ENCODE results near the gene PGS1. TPM values are rescaled to one million over a fixed set of nuclear protein-coding genes. Genes with fewer than 3 reads are reported as not detected.

Gene PGS1
- total RNA-seq, 1 donor, result 35.4 TPM

DNA sequence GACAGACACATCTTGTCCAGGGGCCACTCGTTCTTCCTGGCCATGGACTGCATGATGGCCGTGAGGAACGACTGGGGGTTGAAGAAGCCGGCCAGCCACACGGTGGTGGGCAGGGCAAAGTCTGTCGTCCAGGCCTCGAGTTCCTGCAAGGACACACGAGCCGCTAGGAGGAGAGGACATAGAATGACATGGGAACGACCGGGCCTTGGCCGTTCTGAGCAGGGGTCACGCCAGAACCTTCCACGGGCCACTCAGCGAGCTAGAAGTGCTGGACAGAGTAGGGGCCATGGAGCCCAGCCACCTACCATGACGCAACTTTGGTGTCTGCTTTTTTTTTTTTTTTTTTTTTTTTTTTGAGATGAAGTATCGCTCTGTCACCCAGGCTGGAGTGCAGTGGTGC, 47.0 kb downstream of the PGS1 start:
- TF ChIP-seq, protein P1, sequence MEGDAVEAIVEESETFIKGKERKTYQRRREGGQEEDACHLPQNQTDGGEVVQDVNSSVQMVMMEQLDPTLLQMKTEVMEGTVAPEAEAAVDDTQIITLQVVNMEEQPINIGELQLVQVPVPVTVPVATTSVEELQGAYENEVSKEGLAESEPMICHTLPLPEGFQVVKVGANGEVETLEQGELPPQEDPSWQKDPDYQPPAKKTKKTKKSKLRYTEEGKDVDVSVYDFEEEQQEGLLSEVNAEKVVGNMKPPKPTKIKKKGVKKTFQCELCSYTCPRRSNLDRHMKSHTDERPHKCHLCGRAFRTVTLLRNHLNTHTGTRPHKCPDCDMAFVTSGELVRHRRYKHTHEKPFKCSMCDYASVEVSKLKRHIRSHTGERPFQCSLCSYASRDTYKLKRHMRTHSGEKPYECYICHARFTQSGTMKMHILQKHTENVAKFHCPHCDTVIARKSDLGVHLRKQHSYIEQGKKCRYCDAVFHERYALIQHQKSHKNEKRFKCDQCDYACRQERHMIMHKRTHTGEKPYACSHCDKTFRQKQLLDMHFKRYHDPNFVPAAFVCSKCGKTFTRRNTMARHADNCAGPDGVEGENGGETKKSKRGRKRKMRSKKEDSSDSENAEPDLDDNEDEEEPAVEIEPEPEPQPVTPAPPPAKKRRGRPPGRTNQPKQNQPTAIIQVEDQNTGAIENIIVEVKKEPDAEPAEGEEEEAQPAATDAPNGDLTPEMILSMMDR (IDR thresholded peaks at IDR 0.05; ENCODE audit: insufficient read depth, low read depth, low read length), result no peak
- no peak for DNase-seq (ENCODE audit: low read depth)
- H3K4me3 ChIP-seq (ENCODE audit: low read depth, low read length), result no peak overlapping the region

DNA sequence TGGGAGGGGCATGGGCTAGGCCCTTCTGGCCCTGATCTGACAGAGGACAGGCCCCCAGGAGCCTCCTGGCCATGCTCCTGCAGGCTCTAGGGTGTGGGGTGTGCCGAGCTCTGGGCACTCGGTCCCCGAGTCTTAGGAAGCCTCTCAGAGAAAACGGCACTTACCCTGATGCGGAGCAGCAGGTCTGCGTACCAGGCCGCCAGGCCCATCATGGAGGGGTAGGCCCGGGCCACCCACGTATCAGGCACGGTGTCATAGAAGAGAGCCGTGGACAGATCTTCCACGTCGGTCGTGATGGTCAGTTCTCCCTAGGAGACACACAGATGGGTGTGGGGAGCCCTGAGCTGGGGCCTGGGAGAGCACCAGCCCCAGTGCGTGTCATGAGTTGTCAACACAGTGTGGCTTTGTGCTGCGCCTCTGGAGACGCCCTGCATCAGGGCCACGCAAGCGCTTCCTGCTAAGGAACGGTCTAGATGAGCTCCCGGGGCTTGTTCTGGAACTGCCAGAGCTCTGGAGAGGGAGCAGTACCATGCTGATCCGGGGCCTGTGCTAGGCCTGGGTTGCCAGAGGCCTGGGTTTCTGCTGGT, 47.9 kb downstream of the PGS1 start:
- DNase-seq (ENCODE audit: low read depth), result no peak
- H3K4me3 ChIP-seq (ENCODE audit: low read depth, low read length), result no peak overlapping the region
- TF ChIP-seq, protein P1 (IDR thresholded peaks at IDR 0.05; ENCODE audit: insufficient read depth, low read depth, low read length), result no peak

DNA sequence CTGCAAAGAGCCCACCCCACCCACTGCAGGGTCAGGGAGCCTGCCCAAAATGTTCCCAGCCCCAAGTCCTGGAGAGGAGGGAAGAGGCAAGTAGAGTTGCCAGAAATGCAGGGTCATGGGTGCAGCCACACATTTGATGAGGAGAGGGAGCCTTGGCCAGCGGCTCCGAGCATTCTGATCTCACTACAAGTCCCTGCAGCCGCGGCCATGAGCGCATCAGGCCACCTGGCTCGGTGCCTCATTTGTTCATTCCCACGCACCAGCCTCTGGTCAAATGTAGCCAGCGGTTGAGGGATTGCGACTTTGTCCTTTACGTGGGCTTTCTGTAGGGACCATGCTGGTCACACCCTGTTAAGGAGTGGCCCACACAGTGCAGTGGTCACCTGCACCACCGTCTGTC, 48.7 kb downstream of the PGS1 start:
- TF ChIP-seq, protein P1 (IDR thresholded peaks at IDR 0.05; ENCODE audit: insufficient read depth, low read depth, low read length), result no peak
- no peak for DNase-seq (ENCODE audit: low read depth)
- no peak overlapping the region for H3K4me3 ChIP-seq (ENCODE audit: low read depth, low read length)

DNA sequence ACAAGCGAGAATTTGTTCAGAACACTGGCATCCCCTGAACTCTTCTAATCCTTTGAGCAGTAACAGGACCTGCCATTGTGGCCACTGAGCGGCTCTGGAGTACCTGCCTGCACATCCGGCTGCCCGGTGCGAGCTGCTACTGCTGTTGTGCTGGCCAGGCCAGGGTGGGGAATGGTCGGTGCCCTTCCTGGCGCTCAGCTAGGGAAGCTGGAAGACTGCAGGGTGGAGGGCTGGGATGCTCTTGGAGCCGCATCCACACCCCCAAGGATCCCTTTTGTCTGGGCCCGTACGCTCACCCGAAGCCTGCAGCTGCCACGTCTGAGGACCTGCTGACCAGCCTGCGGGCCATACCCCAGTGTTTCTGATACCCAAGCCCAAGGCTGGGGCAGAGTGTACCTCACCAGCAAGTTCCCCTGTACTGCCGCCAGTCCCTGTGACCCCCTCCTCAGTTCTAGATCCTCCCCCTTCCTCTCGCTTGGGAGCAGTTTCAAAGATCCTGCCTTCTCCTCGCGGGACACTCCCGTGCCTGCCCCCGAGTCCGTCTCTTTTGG, 49.7 kb downstream of the PGS1 start:
- no peak overlapping the region for H3K4me3 ChIP-seq (ENCODE audit: low read depth, low read length)
- DNase-seq (ENCODE audit: low read depth), result no peak
- TF ChIP-seq, protein P1 (IDR thresholded peaks at IDR 0.05; ENCODE audit: insufficient read depth, low read depth, low read length), result no peak

DNA sequence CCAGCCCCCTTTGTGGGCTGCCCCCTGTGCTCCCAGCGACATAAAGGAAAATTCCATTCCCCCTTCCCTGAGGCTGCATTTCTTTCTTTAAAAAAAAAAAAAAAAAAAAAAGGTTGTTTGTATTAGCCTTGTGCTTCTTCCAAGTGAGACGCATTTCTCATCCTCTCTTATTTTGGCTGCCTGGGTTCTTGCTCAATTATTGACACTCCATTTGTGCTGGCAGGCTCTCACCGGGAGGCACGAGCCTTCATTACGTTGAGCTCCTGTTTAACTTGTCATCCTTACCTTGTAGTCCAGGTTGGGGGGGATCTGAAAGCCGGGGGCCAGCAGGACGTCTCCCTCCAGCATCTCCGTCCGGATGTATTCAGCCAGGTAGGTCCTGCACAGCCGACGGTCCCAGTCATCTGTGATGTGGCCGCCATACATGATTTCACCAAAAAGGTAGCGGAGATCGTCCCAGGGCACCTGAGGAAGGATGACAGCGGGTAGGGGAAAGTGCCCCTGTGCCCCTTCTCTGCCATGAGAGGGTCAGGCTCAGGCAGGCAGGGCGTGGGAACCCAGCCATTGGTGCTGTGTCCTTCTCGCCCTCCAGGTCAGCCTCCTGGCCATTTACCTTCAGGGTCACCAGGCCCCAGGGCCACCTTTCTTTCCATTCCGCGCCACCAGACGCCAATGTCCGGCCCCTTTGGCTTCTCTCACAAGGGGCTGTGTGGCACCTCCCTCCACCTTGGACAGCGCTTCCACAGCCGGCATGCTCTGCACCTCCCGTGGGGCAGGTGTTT, 50.6 kb downstream of the PGS1 start:
- peak; percentile 37 for DNase-seq (ENCODE audit: low read depth)
- TF ChIP-seq, protein P1 (IDR thresholded peaks at IDR 0.05; ENCODE audit: insufficient read depth, low read depth, low read length), result no peak
- no peak overlapping the region for H3K4me3 ChIP-seq (ENCODE audit: low read depth, low read length)

DNA sequence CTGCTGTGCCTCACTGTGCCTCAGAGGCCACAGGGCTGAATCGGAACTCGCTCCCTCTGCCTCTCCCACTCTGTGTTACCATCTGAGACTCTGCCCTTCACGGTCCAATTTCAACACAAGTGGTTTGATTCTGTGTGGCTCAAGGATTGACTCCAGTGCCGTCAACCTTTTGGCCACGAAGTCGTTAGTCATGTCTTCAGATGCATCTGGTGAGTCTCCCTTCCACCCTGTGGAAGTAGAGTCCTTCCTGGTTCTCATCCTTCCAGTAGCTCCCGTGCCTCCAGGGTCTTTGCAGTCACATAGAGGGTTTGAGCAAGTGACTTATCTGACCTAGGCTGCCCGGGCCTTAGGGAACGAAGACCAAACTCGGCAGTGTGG, 51.2 kb downstream of the PGS1 start:
- DNase-seq (ENCODE audit: low read depth), result no peak

More for the DNA sequence above, 51.2 kb downstream of the PGS1 start:
- TF ChIP-seq, protein P1 (IDR thresholded peaks at IDR 0.05; ENCODE audit: insufficient read depth, low read depth, low read length), result no peak
- H3K4me3 ChIP-seq (ENCODE audit: low read depth, low read length), result no peak overlapping the region

All from fibroblast of villous mesenchyme (primary cell).